Measurements from ENCODE around the gene BNC2. TPM values are rescaled to one million over a fixed set of nuclear protein-coding genes. Genes with fewer than 3 reads are reported as not detected.

The BNC2 gene
- total RNA-seq, 1 donor from 2014 or later, result 15.2 TPM

DNA sequence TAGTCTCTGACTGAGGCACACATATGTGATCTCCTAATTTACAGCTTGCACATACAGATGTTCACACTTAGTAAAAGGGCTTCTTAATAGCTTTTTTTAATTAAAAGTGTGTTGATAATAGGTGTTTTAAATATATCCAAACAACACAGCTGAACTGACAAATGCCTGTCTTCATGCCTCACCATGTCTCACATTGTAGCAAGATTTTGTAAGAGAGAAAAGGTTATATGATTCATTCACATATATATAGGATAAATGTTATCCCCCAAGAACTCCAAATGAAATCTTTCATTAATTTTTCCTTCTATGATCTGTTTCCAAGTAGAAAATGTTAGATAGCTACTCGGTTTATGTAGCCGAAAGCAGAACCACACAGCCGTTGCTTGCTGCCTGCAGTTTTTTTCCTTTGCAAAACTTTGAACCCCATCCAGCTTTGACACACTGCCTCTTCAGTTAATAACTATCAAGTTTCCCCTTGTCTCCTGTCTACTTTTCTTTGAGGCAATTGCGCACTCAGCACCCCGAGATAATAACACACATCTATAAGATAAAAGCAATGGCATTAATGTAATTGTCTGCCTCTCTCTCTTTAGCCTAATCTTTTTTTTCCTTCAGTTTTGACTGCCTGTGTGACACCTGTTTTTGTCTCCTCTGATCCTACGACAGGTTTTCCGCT, 299.2 kb downstream of the BNC2 start:
- Mint-ChIP-seq H3K4me1 (ENCODE audit: low read depth, unreplicated experiment) (peaks cover 24% of the 10 kb centered on the region), H3K36me3 (ENCODE audit: unreplicated experiment) (no peaks in the 10 kb centered on the region), H3K27me3 (ENCODE audit: unreplicated experiment) (no peaks in the 10 kb centered on the region), H3K27ac (ENCODE audit: unreplicated experiment) (no peak overlapping the region), H3K9me3 (ENCODE audit: unreplicated experiment) (no peaks in the 10 kb centered on the region), H3K4me3 (ENCODE audit: unreplicated experiment) (no peak overlapping the region)
- TF ChIP-seq, protein P1, sequence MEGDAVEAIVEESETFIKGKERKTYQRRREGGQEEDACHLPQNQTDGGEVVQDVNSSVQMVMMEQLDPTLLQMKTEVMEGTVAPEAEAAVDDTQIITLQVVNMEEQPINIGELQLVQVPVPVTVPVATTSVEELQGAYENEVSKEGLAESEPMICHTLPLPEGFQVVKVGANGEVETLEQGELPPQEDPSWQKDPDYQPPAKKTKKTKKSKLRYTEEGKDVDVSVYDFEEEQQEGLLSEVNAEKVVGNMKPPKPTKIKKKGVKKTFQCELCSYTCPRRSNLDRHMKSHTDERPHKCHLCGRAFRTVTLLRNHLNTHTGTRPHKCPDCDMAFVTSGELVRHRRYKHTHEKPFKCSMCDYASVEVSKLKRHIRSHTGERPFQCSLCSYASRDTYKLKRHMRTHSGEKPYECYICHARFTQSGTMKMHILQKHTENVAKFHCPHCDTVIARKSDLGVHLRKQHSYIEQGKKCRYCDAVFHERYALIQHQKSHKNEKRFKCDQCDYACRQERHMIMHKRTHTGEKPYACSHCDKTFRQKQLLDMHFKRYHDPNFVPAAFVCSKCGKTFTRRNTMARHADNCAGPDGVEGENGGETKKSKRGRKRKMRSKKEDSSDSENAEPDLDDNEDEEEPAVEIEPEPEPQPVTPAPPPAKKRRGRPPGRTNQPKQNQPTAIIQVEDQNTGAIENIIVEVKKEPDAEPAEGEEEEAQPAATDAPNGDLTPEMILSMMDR (IDR thresholded peaks at IDR 0.05; ENCODE audit: partially characterized antibody, unreplicated experiment), result no peak
- no peak for DNase-seq

DNA sequence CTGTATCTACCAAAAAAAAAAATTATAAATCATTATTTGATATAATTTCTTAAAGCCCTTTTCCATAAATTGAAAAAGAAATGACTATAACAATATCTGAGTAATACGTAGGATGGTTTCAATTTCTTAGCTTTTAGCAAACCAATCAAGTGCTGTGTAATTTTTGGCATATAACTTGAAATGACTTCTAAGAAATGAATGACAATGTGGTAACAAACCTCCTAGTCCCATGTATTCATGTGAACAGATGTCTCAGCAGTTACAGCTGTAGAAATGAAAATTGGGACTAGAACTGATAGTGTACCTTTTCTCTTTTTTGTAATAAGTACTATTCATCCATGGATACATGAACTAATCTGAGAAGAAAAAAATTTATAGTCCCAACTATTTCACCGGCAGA, 307.0 kb downstream of the BNC2 start:
- Mint-ChIP-seq H3K27me3 (ENCODE audit: unreplicated experiment) (no peaks in the 10 kb centered on the region), H3K36me3 (ENCODE audit: unreplicated experiment) (no peaks in the 10 kb centered on the region), H3K27ac (ENCODE audit: unreplicated experiment) (no peak overlapping the region), H3K9me3 (ENCODE audit: unreplicated experiment) (peaks cover 3% of the 10 kb centered on the region), H3K4me3 (ENCODE audit: unreplicated experiment) (no peak overlapping the region), H3K4me1 (ENCODE audit: low read depth, unreplicated experiment) (peaks cover 3% of the 10 kb centered on the region)
- no peak for DNase-seq
- TF ChIP-seq, protein P1 (IDR thresholded peaks at IDR 0.05; ENCODE audit: partially characterized antibody, unreplicated experiment), result no peak

DNA sequence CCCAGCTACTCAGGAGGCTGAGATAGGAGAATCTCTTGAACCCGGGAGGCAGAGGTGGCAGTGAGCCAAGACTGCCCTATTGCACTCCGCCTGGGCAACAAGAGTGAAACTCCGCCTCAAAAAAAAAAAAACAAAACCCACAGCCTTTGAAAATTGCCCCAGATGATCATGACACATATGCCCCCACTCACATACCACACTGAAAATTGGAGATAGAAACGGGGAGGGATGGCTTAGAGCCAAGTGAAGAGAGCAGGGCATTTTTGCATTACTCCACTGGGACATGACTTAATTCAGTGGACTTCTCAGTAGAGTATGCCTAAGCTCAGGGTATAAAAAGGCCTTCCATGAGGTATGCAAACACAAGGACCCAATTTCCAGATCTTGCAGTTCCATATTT, 309.3 kb downstream of the BNC2 start:
- Mint-ChIP-seq H3K27ac (ENCODE audit: unreplicated experiment) (no peak overlapping the region), H3K4me3 (ENCODE audit: unreplicated experiment) (no peak overlapping the region), H3K4me1 (ENCODE audit: low read depth, unreplicated experiment) (peaks cover 3% of the 10 kb centered on the region), H3K9me3 (ENCODE audit: unreplicated experiment) (peaks cover 3% of the 10 kb centered on the region), H3K27me3 (ENCODE audit: unreplicated experiment) (no peaks in the 10 kb centered on the region), H3K36me3 (ENCODE audit: unreplicated experiment) (no peaks in the 10 kb centered on the region)
- DNase-seq, result no peak
- TF ChIP-seq, protein P1 (IDR thresholded peaks at IDR 0.05; ENCODE audit: partially characterized antibody, unreplicated experiment), result no peak

DNA sequence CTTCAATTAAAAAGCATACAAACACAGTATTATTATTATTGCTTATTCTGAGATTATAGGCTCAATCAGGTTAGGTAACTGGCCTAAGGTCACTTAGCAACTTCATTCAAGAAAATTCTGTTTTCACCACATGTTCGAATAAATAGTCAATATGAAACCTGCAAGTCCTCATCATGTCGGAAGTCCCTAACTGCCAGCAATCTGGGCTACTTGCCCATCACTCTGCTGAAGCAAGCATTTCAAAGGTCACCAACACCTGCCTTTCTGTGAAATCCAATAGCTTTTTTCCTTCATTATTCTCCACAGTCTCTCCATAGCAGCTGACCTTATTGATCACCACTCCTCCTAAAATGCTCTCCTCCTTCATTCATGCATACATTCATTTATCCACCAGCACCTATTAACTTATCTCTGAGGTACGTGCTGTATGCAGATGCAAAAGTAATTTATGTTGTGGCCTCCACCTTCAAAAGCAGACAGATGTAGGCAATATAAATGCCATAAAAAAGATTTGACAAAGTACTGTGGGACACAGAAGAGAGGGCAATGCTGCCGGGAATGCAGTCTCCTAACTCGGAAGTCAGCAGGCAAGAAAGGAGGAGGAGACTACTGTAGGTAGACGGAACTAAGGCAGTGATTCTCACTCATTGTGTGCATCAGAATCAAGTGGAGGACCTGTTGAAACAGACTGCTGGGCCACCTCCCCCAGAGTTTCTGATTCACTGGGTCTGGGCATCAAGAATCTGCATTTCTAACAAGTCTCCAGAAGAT, 310.9 kb downstream of the BNC2 start:
- H3K4me1 Mint-ChIP-seq (ENCODE audit: low read depth, unreplicated experiment), result peaks cover 3% of the 10 kb centered on the region
- H3K9me3 Mint-ChIP-seq (ENCODE audit: unreplicated experiment), result peaks cover 3% of the 10 kb centered on the region
- H3K27me3 Mint-ChIP-seq (ENCODE audit: unreplicated experiment), result no peaks in the 10 kb centered on the region
- H3K36me3 Mint-ChIP-seq (ENCODE audit: unreplicated experiment), result no peaks in the 10 kb centered on the region
- H3K27ac Mint-ChIP-seq (ENCODE audit: unreplicated experiment), result peak overlapping the region; percentile 46
- DNase-seq, result no peak
- peak overlapping the region; percentile 7 for H3K4me3 Mint-ChIP-seq (ENCODE audit: unreplicated experiment)
- TF ChIP-seq, protein P1 (IDR thresholded peaks at IDR 0.05; ENCODE audit: partially characterized antibody, unreplicated experiment), result no peak

DNA sequence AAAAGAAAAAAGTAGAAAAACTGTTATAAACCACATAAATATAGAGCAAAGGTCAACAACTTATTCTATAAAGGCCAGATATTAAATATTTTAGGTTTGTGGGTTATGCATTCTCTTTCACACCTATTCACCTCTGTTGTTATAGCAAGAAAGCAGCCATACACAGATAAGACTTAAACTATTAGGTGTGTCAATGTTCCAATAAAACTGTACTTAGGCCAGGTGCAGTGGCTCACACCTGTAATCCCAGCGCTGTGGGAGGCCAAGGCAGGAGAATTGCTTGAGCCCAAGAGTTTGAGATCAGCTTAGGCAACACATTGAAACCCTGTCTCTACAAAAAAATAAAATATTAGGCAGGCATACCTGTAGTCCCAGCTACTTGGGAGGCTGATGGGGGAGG, 314.7 kb downstream of the BNC2 start:
- TF ChIP-seq, protein P1 (IDR thresholded peaks at IDR 0.05; ENCODE audit: partially characterized antibody, unreplicated experiment), result no peak
- Mint-ChIP-seq H3K9me3 (ENCODE audit: unreplicated experiment) (peaks cover 3% of the 10 kb centered on the region), H3K27ac (ENCODE audit: unreplicated experiment) (no peak overlapping the region), H3K4me3 (ENCODE audit: unreplicated experiment) (no peak overlapping the region), H3K27me3 (ENCODE audit: unreplicated experiment) (no peaks in the 10 kb centered on the region), H3K36me3 (ENCODE audit: unreplicated experiment) (no peaks in the 10 kb centered on the region), H3K4me1 (ENCODE audit: low read depth, unreplicated experiment) (peaks cover 6% of the 10 kb centered on the region)
- no peak for DNase-seq
